Stimulated activated CD8-positive, alpha-beta memory T cell treated with anti-CD3 and anti-CD28 coated beads, Interleukin-15, amount 100 ng/mL, for 24 hours (primary cell): ENCODE data around the gene PLBD2.

ENCODE experiments used
- DNase-seq: peaks from one replicate; pipeline ENCODE4 v3.0.0-alpha.2; 2020; ENCODE audit warnings: low read depth

The PLBD2 gene

GRCh38 chr12:113370923-113371682 is 12.7 kb downstream of the PLBD2 start:
- DNase-seq = no peak

- no peak for DNase-seq
These were observed 13.4 kb downstream of the PLBD2 start for GRCh38 chr12:113371808-113372207.

DNA sequence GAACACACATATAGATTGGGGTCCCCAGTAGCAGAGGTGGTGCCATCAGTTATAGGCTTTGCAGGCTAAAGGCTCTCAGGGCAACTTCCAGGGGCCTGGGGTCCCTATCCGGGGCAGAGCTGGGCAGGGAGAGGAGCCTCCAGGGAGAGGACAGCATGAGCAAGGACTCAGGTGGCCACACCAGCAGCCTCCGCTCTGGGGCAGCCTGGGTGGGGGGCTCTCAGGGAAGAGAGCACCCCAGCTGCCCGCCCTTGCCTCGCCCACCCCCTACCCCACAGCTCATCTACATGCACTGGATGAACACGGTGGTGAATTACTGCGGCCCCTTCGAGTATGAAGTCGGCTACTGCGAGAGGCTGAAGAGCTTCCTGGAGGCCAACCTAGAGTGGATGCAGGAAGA is 14.0 kb downstream of the PLBD2 start:
- no peak for DNase-seq

GRCh38 chr12:113373440-113373839 is 15.1 kb downstream of the PLBD2 start:
- DNase-seq = no peak

- no peak for DNase-seq
These were observed 15.6 kb downstream of the PLBD2 start for GRCh38 chr12:113373969-113374368.

- DNase-seq = no peak
These were observed 16.5 kb downstream of the PLBD2 start for GRCh38 chr12:113374823-113375428.

DNA sequence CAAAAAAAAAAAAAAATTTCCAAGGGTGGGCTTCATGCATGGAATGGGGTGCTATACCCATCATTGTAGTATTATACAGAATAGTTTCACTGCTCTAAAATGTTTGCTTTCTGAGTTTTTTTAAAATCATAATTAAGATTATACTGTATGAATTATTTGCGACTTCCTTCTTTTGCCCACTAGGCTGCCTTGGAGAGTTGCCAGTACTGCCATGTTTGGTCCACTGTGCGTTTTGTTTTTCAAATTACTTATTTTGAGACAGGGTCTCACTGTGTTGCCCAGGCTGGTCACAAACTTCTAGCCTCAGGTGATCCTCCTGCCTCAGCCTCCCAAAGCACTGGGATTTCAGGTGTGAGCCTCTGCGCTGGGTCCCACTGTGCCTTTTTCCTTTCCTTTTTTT is 19.9 kb downstream of the PLBD2 start:
- DNase-seq = no peak

DNA sequence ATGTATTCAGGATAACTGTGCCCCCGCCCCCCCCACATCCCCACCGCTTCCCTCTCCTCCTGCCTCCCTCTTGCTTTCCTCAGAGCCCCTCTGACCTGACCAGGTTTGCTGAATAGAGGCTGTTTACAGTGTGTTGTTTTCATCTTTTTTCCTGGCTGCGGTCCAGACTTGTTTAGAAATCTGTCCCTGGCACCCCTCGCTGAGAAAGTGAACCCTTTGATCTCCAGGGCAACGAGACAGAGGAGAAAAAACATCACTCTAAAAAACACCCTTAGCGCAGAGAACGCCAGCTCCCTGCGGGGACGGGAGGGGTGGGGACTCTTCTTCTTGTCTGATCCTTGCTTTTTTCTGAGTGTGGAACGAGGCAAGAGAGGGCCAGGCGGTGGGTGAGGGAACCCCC is 22.8 kb downstream of the PLBD2 start:
- no peak for DNase-seq

GRCh38 chr12:113382206-113382605 is 23.8 kb downstream of the PLBD2 start:
- DNase-seq = no peak

- no peak for DNase-seq
These were observed 26.4 kb downstream of the PLBD2 start for GRCh38 chr12:113384778-113385177.

- no peak for DNase-seq
These were observed 27.0 kb downstream of the PLBD2 start for GRCh38 chr12:113385282-113385882.

- DNase-seq = no peak
These were observed 28.6 kb downstream of the PLBD2 start for GRCh38 chr12:113386866-113387566.

GRCh38 chr12:113387631-113388030 is 29.2 kb downstream of the PLBD2 start:
- DNase-seq = no peak

- no peak for DNase-seq
These were observed 30.0 kb downstream of the PLBD2 start for GRCh38 chr12:113388351-113388750.

DNA sequence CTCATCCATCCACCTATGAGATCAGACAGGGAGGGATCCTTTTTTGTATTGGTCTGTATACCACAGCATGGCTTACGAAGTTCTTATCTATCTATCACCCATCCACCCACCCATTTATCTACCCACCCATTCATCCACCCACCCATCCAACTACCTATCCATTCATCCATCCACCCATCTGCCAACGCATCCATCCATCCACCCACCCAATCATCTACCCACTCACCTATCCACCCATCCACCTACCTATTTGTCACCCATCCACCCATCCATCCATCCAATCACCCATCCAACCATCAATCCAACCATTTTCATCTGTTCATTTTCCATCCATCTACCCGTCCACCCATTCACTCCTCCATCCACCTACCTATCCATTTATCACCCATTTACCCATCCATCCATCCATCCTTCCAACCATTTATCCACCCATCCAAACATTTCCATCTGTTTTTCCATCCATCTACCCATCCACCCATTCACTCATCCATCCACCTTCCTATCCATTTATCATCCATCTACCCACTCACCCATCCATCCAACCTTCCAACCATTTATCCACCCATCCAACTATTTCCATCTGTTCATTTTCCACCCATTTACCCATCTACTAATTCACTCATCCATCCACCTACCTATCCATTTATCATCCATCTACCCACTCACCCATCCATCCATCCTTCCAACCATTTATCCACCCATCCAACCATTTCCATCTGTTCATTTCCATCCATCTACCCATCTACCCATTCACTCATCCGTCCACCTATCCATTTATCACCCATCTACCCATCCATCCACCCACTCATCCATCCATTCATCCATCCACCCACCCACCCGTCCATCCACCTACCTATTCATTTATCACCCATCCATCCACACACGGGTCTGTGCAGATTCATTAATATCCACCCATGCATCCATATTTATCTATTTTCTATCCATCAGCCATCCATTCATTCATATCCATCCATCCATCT is 32.0 kb downstream of the PLBD2 start:
- DNase-seq = no peak

DNA sequence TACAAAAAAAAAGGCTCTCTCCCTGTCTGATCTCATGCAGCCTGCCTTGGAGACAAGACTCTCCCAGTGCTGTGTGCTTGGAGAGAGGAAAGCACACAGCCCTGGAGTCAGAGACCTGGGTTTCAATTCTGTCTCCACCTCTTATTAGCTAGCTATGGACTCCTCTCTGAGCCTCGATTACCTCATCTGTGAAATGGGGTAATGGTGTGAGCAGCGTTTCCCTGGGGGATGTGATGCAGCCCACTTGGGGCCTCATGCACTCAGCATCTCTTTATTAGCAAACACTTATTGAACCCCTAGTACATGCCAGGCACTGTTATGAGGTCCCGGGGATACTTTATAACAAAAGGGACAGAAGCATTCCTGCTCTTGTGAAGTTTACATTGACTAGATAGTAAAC is 32.8 kb downstream of the PLBD2 start:
- DNase-seq = no peak

DNA sequence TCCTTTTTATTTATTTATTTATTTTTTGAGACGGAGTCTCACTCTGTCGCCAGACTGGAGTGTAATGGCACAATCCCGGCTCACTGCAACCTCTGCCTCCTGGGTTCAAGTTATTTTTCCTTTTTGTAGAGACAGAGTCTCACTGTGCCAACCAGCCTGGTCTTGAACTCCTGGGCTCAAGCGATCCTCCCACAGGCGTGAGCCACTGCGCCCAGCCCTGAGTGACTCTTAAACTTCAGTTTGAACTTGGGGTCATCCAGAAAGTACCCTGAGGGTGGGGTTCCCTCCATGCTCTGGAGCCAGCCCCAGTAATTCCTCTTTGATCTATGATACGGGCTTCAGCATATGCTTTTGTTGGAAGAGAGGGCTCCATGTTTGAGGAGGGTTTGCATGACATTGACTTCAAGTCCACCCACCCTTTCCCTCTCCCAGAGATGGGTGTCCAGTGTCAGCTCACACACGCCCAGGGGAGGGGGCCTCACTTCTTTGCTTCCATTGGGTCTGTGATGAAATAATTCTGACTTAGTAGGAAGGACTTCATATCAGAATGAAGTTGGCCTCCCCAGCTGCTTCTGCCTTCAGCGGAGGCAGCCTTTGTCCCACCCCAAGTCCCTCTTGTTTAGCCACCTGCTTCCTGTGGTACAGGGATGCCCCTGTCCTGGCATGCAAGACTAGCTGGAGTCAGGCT is 33.4 kb downstream of the PLBD2 start:
- no peak for DNase-seq

DNA sequence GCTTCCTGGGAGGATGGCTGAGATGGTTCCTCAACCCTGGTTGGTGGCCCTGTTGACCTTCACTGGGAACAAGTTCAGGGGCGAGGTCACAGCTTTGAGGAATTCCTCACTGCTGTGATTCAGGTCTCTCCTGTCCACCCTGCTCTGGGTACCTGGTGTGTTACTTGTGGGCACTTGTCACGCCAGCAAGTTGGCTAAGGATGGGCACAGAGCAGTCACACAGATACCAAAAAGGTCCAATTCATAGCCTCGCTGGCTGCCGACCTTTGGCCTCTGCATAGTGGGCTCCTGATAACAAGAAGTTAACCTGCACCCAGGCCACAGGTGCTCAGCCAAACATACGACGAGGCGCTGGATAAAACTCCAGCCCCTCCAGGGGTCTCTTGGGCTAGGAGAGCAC is 34.1 kb downstream of the PLBD2 start:
- no peak for DNase-seq

- no peak for DNase-seq
These were observed 34.7 kb downstream of the PLBD2 start for GRCh38 chr12:113392988-113393579.

- no peak for DNase-seq
These were observed 35.4 kb downstream of the PLBD2 start for GRCh38 chr12:113393749-113394148.

- no peak for DNase-seq
These were observed 36.7 kb downstream of the PLBD2 start for GRCh38 chr12:113395119-113395518.
